Endothelial cell (in vitro differentiated cells): ENCODE measurements around the gene MACC1. TPM values are rescaled to one million over a fixed set of nuclear protein-coding genes. Genes with fewer than 3 reads are reported as not detected.

Experiments
- DNase-seq: peaks from one replicate; pipeline ENCODE4 v3.0.0; 2021; ENCODE audit warnings: low spot score
- H3K27ac Mint-ChIP-seq: one replicate; pipeline ENCODE4 v1.8.0; 2021; ENCODE audit warnings: mixed read lengths, inconsistent platforms; ENCODE audit not compliant: unreplicated experiment
- H3K27me3 Mint-ChIP-seq: one replicate; pipeline ENCODE4 v1.8.0; 2021; ENCODE audit warnings: mild to moderate bottlenecking, moderate library complexity, mixed read lengths, inconsistent platforms; ENCODE audit not compliant: unreplicated experiment
- H3K36me3 Mint-ChIP-seq: one replicate; pipeline ENCODE4 v1.8.0; 2021; ENCODE audit warnings: mild to moderate bottlenecking, low read depth, mixed read lengths, inconsistent platforms; ENCODE audit not compliant: unreplicated experiment
- H3K4me1 Mint-ChIP-seq: one replicate; pipeline ENCODE4 v1.8.0; 2021; ENCODE audit warnings: mild to moderate bottlenecking, mixed read lengths, inconsistent platforms; ENCODE audit not compliant: unreplicated experiment
- H3K4me3 Mint-ChIP-seq: one replicate; pipeline ENCODE4 v1.8.0; 2021; ENCODE audit warnings: mild to moderate bottlenecking, mixed read lengths, inconsistent platforms; ENCODE audit not compliant: unreplicated experiment
- H3K9me3 Mint-ChIP-seq: one replicate; pipeline ENCODE4 v1.8.0; 2021; ENCODE audit warnings: mixed read lengths, inconsistent platforms; ENCODE audit not compliant: unreplicated experiment
- total RNA-seq: library from RNA; stranded (reverse); fragmentation: NEBNext Ultra II Directional; extraction: Animal tissue kit (Norgen Biotek cat#: 25700); gene quantifications from one replicate; pipeline ENCODE4 v1.2.1, GENCODE V29; 2021; ENCODE audit not compliant: unreplicated experiment
- TF ChIP-seq, protein P1 (sequence below): fragments of 200-600 bp; sonication (generic); IDR thresholded peaks from one replicate; pipeline ENCODE4 v1.5.0; 2021; ENCODE audit warnings: antibody characterized with exemption; ENCODE audit not compliant: unreplicated experiment

MACC1 gene
- total RNA-seq, 1 donor from 2014 or later = 0.69 TPM

DNA sequence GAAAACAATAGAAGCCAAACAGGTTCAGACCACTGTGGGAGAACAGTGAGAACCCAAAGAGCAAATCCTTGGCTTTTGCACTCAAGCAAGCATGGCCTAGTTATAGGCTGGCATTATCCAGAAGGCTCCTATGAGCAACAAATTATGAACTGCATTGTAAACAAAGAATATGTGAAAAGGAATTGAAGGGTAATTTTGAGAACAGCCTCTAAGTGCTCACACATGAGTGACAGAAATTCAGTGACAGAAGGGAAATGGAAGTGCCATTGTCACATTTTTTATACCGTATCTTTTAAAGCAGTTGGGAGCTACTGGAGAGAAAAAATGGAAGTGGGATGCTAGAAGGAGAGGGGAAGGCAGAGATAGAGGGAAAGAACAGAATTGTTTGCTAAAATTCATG lies 114.2 kb downstream of the MACC1 start:
- Mint-ChIP-seq H3K27me3 (no peaks in the 10 kb centered on the region), H3K4me1 (no peaks in the 10 kb centered on the region), H3K36me3 (no peaks in the 10 kb centered on the region), H3K9me3 (no peaks in the 10 kb centered on the region), H3K4me3 (no peak overlapping the region), H3K27ac (no peak overlapping the region)
- TF ChIP-seq, protein P1, sequence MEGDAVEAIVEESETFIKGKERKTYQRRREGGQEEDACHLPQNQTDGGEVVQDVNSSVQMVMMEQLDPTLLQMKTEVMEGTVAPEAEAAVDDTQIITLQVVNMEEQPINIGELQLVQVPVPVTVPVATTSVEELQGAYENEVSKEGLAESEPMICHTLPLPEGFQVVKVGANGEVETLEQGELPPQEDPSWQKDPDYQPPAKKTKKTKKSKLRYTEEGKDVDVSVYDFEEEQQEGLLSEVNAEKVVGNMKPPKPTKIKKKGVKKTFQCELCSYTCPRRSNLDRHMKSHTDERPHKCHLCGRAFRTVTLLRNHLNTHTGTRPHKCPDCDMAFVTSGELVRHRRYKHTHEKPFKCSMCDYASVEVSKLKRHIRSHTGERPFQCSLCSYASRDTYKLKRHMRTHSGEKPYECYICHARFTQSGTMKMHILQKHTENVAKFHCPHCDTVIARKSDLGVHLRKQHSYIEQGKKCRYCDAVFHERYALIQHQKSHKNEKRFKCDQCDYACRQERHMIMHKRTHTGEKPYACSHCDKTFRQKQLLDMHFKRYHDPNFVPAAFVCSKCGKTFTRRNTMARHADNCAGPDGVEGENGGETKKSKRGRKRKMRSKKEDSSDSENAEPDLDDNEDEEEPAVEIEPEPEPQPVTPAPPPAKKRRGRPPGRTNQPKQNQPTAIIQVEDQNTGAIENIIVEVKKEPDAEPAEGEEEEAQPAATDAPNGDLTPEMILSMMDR = no peak
- no peak for DNase-seq

DNA sequence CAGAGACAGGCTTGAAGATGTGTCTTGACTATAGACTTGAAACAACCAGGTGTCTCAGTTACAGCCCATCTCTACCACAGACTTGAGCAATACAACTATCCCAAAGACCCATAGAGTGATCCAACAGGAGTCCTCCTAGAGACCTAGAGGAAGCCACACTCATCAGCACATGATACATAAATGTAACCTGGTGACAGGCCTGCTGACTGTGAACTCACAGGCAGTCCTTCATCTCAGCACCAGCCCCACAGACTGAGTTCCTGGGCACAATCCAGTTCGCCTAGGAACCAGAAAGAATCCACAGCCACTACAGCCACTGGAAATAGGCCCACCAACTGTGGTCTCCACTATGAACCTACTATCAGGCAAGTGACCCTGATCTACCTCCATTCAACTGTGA lies 121.3 kb downstream of the MACC1 start:
- no peak for DNase-seq
- Mint-ChIP-seq H3K27ac (no peak overlapping the region), H3K27me3 (no peaks in the 10 kb centered on the region), H3K36me3 (no peaks in the 10 kb centered on the region), H3K4me1 (no peaks in the 10 kb centered on the region), H3K9me3 (no peaks in the 10 kb centered on the region), H3K4me3 (no peak overlapping the region)
- TF ChIP-seq, protein P1 = no peak

DNA sequence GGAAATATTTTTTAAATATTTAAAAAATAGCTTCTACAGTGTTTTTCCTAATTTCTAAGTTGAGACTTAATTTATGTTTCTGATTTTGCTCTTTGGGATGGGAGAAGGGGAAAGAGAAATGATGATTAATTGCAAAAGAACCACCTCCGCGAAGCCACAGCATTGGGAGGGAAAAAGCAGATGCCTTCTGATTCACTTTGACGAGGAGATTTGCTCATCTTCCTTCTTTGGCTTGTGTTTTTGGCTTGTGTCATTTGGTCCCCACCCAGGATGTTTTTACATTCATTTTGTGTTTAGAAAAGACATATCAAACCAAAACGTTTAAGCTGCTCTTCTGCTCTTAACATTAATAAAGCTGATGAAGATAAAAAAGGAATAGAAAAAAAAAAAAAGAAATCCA lies 121.7 kb downstream of the MACC1 start:
- H3K4me1 Mint-ChIP-seq = no peaks in the 10 kb centered on the region
- H3K4me3 Mint-ChIP-seq = no peak overlapping the region
- TF ChIP-seq, protein P1 = no peak
- no peaks in the 10 kb centered on the region for H3K27me3 Mint-ChIP-seq
- no peaks in the 10 kb centered on the region for H3K9me3 Mint-ChIP-seq
- no peaks in the 10 kb centered on the region for H3K36me3 Mint-ChIP-seq
- no peak overlapping the region for H3K27ac Mint-ChIP-seq
- DNase-seq = no peak

DNA sequence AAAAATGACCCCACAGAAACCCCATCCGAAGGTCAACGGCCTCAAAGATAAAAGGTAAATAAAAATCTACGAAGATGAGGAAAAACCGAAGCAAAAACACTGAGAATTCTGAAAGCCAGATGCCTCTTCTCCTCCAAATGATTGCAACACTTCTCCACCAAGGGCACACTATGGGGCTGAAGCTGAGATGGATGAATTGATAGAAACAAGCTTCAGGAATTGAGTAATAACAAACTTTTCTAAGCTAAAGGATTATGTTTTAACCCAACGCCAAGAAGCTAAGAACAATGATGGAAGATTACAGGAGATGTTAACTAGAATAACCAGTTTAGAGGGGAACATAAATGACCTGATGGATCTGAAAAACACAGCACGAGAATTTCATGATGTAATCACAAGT lies 127.8 kb downstream of the MACC1 start:
- Mint-ChIP-seq H3K27ac (no peak overlapping the region), H3K4me3 (no peak overlapping the region), H3K4me1 (no peaks in the 10 kb centered on the region), H3K27me3 (no peaks in the 10 kb centered on the region), H3K36me3 (no peaks in the 10 kb centered on the region), H3K9me3 (no peaks in the 10 kb centered on the region)
- TF ChIP-seq, protein P1 = no peak
- DNase-seq = no peak

DNA sequence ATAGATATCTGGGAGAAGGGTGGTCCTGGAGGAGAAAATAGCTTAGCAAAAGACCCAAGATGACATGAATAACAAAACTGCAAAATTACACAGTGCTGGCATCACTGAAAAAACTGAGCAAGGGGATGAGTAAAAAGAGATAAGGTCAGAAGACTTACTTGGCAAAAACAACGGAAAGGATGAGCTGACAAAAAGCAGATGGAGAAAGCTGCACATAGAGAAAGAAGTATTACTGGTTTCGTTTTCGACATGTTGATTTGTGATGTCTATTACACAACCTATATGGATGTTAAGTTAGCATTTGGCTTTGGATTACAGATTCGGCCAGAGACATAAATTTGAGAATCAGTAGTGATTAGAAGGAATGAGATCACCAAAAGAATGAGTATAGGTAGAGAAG lies 132.1 kb downstream of the MACC1 start:
- no peak overlapping the region for H3K27ac Mint-ChIP-seq
- no peaks in the 10 kb centered on the region for H3K4me1 Mint-ChIP-seq
- no peak overlapping the region for H3K4me3 Mint-ChIP-seq
- TF ChIP-seq, protein P1 = no peak
- no peaks in the 10 kb centered on the region for H3K9me3 Mint-ChIP-seq
- H3K27me3 Mint-ChIP-seq = peaks cover 2% of the 10 kb centered on the region
- no peak for DNase-seq
- no peaks in the 10 kb centered on the region for H3K36me3 Mint-ChIP-seq

Other genes starting within 250 kb of the MACC1 start
- 0.69 TPM for gene ITGB8, start 113.5 kb upstream of the MACC1 start, total RNA-seq